ENCODE results near the gene IFNAR1. TPM values are rescaled to one million over a fixed set of nuclear protein-coding genes. Genes with fewer than 3 reads are reported as not detected.
A peak's percentile ranks its signal among the peaks of the same experiment; 100 is the strongest.

Gene IFNAR1
- total RNA-seq = 10 to 100 TPM; 35.7 to 36.3 TPM

DNA sequence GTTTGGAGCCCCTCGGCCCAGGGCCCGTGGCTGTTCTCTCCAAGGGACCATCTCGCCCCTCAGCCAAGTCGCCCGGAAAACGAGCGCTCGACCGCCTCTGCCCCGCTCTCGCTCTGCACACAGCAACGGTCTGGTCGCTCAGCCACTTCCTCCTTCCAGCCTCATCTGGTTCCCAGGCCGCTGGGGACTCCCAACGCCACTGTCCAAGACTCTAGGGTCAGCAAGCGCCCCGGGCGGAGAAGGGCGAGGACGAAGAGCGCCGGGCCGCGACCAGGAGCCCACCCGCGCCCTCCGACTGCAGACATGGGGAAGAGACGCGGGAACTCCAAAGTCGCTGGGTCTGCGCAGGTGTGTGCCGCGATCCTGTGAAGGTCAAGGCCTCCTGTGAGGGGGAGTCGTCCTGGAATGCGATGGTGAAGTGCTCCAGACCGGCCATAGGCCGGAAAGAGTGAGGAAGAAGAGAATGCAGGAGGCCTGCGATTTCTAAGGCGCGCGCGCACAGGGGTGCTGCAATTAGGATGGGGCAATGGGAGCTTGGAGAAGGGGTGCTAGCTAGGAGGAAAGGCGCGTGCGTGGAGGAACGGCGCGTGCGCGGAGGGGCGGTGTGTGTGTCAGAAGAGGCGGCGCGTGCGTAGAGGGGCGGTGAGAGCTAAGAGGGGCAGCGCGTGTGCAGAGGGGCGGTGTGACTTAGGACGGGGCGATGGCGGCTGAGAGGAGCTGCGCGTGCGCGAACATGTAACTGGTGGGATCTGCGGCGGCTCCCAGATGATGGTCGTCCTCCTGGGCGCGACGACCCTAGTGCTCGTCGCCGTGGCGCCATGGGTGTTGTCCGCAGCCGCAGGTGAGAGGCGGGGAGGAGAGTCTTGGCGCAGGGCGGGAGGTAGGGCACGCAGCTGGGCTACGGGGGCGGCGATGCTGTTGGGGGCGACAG lies at the start of gene IFNAR1:
Gene IFNAR1 (plus strand): TSS at position 680 of the 931 bp plus-strand sequence. CDS start 86 bp downstream, at position 766.
- DNase-seq (peak; percentile 98), ATAC-seq (ENCODE audit: low read depth) (peak; percentile 97)
- H3K36me3 Mint-ChIP-seq = no peaks in the 10 kb centered on the region
- POLR2A ChIA-PET = interaction anchor here (0.6 to 2.0 kb wide), 20 partner anchors 12 to 640 kb away, joined by 3 to 50 read pairs (median 6); partner anchors contain the start of genes IL10RB, PAXBP1 and TMEM50B
- no peak within 1 kb of the TSS for H3K4me3 Mint-ChIP-seq
- H3K27me3 Mint-ChIP-seq = peaks cover 7% of the 10 kb centered on the region
- H3K9me3 Mint-ChIP-seq = no peaks in the 10 kb centered on the region
- H3K4me1 Mint-ChIP-seq = peaks cover 19% of the 10 kb centered on the region
- H3K27ac Mint-ChIP-seq = no peak within 1 kb of the TSS

DNA sequence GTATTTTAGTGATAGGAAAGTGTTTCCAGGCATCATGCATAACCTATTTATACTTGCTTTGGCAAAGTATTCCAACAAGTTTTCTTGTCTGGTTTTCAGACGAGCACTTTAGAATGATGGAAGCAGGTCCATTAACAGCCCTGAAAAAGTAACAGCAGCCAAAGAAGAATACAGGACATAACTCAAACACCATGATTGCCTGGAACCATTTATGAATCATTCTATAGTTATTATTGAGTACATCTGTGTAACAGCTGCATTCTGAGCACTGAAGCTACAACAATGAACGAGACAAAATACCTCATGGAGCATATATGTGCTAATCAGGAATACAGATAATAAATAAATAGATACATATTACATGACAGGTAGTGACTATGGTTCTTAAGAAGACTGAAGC lies 46.0 kb upstream of the IFNAR1 start:
- POLR2A ChIA-PET = no interaction called here
- Mint-ChIP-seq H3K27me3 (no peaks in the 10 kb centered on the region), H3K4me3 (no peak overlapping the region), H3K4me1 (peaks cover 2% of the 10 kb centered on the region), H3K9me3 (peaks cover 2% of the 10 kb centered on the region), H3K27ac (no peak overlapping the region), H3K36me3 (peaks cover 63% of the 10 kb centered on the region)
- ATAC-seq (ENCODE audit: low read depth) (no peak), DNase-seq (no peak)

DNA sequence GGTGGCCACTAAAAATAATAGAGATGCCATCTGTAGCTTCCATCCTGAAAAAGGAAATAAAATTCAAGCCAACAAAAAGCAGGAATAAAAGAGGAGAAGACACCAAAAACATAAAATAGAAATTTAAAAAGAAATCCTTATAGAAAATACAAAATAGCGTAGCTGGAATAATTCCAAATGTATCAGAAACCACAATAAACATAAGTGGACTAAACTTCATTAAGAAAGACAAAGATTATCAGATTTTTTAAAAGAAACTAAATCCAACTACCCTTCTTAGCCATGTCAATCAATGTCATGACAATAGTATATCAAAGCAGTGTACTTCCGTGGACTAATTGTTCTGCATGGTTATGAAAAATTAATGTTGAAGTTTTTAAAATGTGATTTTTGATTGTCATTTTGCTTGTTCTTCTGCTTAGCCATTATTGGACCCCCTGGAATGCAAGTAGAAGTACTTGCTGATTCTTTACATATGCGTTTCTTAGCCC lies 45.4 kb upstream of the IFNAR1 start:
- no peak overlapping the region for H3K4me3 Mint-ChIP-seq
- POLR2A ChIA-PET = interaction anchor here (1.1 kb wide), 1 partner anchor 201 kb away, joined by 4 read pairs; the partner anchor contains the start of gene TMEM50B
- H3K27ac Mint-ChIP-seq = no peak overlapping the region
- DNase-seq = no peak
- H3K36me3 Mint-ChIP-seq = peaks cover 63% of the 10 kb centered on the region
- peaks cover 2% of the 10 kb centered on the region for H3K4me1 Mint-ChIP-seq
- H3K27me3 Mint-ChIP-seq = no peaks in the 10 kb centered on the region
- peaks cover 2% of the 10 kb centered on the region for H3K9me3 Mint-ChIP-seq
- ATAC-seq (ENCODE audit: low read depth) = no peak

DNA sequence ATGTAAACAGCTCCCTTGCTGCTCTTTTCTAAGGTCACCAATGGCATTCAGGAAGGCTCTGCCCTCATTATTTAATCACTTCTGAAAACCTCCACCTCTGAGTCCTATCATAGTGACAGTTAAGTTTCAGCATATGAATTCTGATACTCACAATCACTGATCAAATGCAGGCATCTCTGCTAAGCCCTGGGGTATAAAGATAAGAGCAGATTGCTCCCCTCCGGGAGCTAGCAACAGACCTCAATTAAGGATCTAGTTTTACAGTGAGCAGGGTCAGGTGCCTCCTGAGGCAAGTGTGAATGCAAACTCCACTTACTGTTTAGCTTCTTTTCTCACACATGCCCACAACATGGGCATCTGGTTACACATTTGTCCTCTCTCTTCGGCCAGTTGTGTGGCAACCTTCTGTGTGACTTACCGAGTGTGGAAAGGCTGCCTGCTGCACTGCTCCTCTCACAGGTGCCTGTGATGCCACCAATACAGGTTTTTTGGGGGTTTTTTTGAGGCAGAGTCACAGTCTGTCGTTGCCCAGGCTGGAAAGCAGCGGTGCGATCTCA lies 43.6 kb upstream of the IFNAR1 start:
- H3K36me3 Mint-ChIP-seq = peaks cover 65% of the 10 kb centered on the region
- no peak for DNase-seq
- H3K27me3 Mint-ChIP-seq = no peaks in the 10 kb centered on the region
- POLR2A ChIA-PET = interaction anchor here (1.3 kb wide), 1 partner anchor 13 kb away, joined by 3 read pairs; no protein-coding TSS in a partner anchor
- H3K9me3 Mint-ChIP-seq = peaks cover 2% of the 10 kb centered on the region
- peaks cover 2% of the 10 kb centered on the region for H3K4me1 Mint-ChIP-seq
- H3K4me3 Mint-ChIP-seq = no peak overlapping the region
- no peak for ATAC-seq (ENCODE audit: low read depth)
- no peak overlapping the region for H3K27ac Mint-ChIP-seq

DNA sequence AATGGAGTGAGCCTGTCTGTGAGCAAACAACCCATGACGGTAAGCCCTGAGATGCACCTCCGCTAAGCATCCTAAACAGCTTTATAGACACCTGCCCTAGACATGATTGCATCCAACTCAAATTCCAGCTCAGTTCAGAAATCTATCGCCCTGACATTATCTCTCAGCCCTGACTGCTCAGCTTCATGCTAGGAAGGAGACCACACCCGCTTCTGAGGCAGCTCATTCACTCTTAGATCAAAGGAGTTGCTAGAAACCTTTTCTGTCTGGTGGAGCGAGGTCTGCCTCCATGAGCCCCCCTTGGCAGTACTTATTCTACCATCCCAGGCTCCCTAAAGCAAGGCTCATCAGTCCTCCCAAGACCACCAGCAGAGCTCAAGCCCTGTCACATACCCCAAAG lies 41.6 kb upstream of the IFNAR1 start:
- H3K4me3 Mint-ChIP-seq = no peak overlapping the region
- H3K36me3 Mint-ChIP-seq = peaks cover 57% of the 10 kb centered on the region
- H3K27ac Mint-ChIP-seq = no peak overlapping the region
- no peaks in the 10 kb centered on the region for H3K27me3 Mint-ChIP-seq
- DNase-seq (no peak), ATAC-seq (ENCODE audit: low read depth) (no peak)
- H3K9me3 Mint-ChIP-seq = no peaks in the 10 kb centered on the region
- POLR2A ChIA-PET = interaction anchor here (0.7 kb wide), 1 partner anchor 17 kb away, joined by 5 read pairs; no protein-coding TSS in a partner anchor
- no peaks in the 10 kb centered on the region for H3K4me1 Mint-ChIP-seq

DNA sequence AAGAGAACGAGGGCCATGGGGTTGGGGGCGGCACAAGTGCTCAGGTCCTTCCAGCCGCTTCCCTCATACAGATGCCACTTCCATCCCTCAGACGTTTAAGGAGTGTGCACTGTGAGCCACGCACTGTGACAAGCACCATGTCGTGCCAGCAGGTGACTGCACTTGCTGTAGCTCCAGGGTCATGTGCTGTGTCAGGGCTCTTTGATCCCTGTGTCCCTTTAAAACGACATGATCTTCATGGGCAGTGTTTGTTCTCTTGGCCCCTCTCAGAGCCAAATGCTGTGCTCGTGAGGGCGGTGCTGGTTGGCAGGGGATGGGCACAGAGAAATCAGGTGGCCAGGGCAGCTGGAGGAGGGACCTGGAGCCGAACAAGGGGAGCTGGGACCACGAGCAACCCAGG lies 38.7 kb upstream of the IFNAR1 start:
- Mint-ChIP-seq H3K27me3 (no peaks in the 10 kb centered on the region), H3K27ac (no peak overlapping the region), H3K4me3 (no peak overlapping the region), H3K4me1 (no peaks in the 10 kb centered on the region), H3K9me3 (no peaks in the 10 kb centered on the region), H3K36me3 (peaks cover 45% of the 10 kb centered on the region)
- POLR2A ChIA-PET = interaction anchor here (0.9 kb wide), 1 partner anchor 20 kb away, joined by 3 read pairs; the partner anchor contains the start of gene IL10RB
- DNase-seq = no peak
- ATAC-seq (ENCODE audit: low read depth) = no peak

DNA sequence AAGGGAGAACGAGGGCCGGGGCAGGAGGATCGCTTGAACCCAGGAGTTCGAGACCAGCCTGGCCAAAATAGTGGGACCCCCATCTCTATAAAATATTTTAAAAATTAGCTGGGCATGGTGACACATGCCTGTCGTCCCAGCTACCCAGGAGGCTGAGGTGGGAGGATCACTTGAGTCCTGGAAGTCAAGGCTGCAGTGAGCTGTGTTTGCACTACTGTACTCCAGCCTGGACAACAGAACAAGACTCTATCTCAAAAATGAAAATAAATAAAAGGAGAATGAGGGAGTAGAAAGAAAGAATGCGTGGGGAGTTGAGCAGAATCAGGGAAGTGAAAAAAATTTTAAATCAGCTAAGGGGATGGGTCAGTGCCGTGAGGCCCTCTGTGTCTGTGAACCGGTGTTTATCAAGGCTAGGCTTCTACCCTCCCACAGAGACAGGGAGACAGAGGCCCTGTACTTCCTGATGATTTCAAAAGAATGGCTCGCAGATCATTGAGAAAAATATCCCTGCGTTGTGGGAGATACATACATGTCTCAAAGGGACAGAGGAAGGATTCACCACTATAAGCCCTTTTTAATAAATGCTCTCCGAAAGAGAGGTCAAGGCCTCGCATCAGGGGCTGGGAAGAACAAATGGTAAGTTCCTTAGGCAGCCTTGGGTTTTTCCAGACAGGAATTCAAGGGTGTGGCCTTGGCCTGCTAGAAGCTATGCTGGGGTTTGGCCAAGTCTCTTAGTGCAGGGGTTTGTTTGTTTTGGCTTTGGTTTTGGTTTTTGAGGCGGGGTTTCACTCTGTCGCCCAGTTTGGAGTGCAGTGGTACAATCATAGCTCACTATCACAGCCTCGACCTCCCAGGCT lies 37.9 kb upstream of the IFNAR1 start:
- Mint-ChIP-seq H3K36me3 (peaks cover 42% of the 10 kb centered on the region), H3K27ac (no peak overlapping the region), H3K4me3 (no peak overlapping the region), H3K4me1 (no peaks in the 10 kb centered on the region), H3K9me3 (no peaks in the 10 kb centered on the region), H3K27me3 (no peaks in the 10 kb centered on the region)
- no peak for DNase-seq
- POLR2A ChIA-PET = interaction anchor here (0.9 kb wide), 1 partner anchor 20 kb away, joined by 3 read pairs; the partner anchor contains the start of gene IL10RB
- ATAC-seq (ENCODE audit: low read depth) = no peak

DNA sequence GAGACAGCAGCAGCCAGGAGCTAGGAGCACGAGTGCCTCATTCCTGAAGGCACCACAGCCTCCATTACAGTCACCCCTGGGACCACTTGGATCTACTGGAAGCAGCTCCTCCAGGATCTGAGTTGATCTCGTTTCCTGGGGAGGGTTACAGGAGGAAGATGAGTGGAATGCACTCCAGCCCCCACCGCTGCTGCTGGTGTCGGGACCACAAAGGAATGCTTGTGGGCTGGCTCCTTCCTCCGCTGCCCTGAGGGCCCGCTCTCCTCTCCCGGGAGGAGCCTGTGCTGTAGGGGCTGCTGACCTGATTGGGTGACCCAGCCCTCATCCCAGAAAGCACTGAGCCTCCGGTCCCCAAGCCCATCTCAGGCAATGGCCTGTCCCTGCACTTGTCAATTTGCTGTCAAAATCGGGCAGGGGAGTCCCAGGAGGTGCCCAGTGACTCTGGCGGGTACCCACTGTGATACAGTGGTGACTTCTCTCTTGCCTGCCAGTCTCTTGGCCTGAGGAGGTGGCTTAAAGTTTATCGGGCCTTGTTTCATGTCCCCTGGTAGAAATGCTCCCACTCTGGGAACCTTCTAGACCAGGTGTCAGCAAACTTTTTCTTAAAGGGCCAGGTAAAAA lies 35.5 kb upstream of the IFNAR1 start:
- ATAC-seq (ENCODE audit: low read depth) (no peak), DNase-seq (no peak)
- Mint-ChIP-seq H3K4me1 (peaks cover 16% of the 10 kb centered on the region), H3K27ac (no peak overlapping the region), H3K27me3 (no peaks in the 10 kb centered on the region), H3K36me3 (peaks cover 42% of the 10 kb centered on the region), H3K9me3 (no peaks in the 10 kb centered on the region), H3K4me3 (no peak overlapping the region)
- POLR2A ChIA-PET = no interaction called here

DNA sequence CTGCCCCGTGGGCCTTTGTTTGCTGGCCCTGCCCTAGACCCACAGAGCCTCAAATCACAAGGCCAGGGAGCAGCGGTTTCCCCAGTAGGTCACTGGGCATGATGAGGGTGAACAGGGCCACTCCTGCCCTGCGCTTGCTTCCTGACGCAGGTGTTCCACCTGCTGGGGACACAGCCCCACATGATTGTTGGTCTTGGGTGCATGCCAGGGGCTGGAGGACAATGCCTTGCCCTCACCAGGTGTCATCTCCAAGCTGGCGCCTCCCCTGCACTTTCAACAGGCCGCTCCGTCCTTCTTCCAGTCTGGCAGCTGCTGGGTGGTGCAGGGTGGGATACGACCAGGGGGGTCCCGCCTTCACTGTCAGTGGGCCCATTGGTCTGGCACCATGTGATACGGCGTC lies 34.3 kb upstream of the IFNAR1 start:
- Mint-ChIP-seq H3K27ac (no peak overlapping the region), H3K27me3 (no peaks in the 10 kb centered on the region), H3K36me3 (peaks cover 43% of the 10 kb centered on the region), H3K4me3 (no peak overlapping the region), H3K9me3 (no peaks in the 10 kb centered on the region), H3K4me1 (peaks cover 17% of the 10 kb centered on the region)
- no peak for ATAC-seq (ENCODE audit: low read depth)
- DNase-seq = no peak
- POLR2A ChIA-PET = no interaction called here

DNA sequence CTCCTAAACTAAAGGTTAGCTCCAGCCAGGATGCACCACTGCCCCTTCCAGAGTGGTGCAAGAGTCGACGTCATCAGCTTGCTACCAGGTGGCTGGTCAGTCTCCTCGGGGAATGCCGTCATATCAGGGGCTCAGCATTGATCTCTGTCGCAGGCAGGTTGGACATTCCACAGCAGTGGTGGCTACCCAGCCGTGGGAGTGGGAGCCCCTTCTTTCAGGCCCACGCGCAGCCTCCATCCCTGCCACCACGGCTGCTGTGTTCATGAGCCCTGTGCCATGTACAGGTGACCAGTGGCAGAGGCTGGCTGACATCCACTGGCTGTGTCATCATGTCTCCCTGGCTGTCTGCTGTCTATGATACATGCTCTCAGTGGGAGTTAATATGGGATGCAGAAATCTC lies 33.1 kb upstream of the IFNAR1 start:
- Mint-ChIP-seq H3K4me1 (peaks cover 17% of the 10 kb centered on the region), H3K4me3 (no peak overlapping the region), H3K27ac (no peak overlapping the region), H3K27me3 (no peaks in the 10 kb centered on the region), H3K9me3 (no peaks in the 10 kb centered on the region), H3K36me3 (peaks cover 37% of the 10 kb centered on the region)
- POLR2A ChIA-PET = interaction anchor here (1.0 kb wide), 1 partner anchor 33 kb away, joined by 3 read pairs; the partner anchor contains the start of gene IFNAR1
- ATAC-seq (ENCODE audit: low read depth) (no peak), DNase-seq (no peak)

DNA sequence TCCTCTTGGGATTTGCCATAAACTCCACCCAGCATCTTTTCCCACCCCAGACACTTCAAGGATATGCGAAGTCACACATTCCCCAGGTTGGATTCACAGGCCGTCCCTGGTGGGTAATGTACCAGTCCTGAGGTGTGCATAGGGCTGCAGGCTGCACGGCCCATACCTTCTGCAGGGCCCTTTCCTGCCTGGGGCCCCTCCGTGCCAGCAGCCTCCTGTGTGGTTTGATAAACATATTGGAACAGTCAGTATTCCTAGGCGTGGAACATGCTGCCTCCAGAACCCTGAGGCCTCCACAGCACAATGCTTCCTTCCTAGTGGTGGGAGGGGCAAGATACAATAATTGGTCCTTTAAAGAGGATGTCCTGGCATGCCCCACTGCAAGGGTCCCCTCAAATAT lies 32.0 kb upstream of the IFNAR1 start:
- H3K4me3 Mint-ChIP-seq = no peak overlapping the region
- H3K27me3 Mint-ChIP-seq = no peaks in the 10 kb centered on the region
- H3K27ac Mint-ChIP-seq = no peak overlapping the region
- peaks cover 19% of the 10 kb centered on the region for H3K4me1 Mint-ChIP-seq
- H3K9me3 Mint-ChIP-seq = no peaks in the 10 kb centered on the region
- DNase-seq (no peak), ATAC-seq (ENCODE audit: low read depth) (no peak)
- POLR2A ChIA-PET = no interaction called here
- peaks cover 40% of the 10 kb centered on the region for H3K36me3 Mint-ChIP-seq

DNA sequence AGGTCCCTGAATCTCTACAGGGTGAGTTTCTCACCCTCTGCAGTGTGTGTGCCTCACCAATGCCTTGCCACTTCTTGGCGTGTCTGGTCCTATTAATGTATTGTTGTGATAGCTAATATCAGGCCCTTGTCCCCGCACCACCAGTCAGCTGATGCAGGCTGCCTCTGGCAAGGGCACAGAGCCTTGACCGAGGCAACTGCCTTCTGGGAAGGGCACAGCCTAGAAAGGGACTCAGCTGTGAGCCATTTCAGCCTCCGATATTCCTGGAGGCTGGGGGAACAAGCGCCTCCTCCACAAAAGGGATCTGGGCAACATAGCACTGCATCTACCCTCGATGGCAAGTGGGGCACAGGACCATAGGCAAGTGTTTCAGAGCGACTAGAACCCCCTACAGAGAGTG lies 31.6 kb upstream of the IFNAR1 start:
- H3K4me3 Mint-ChIP-seq = no peak overlapping the region
- H3K9me3 Mint-ChIP-seq = no peaks in the 10 kb centered on the region
- H3K4me1 Mint-ChIP-seq = peaks cover 19% of the 10 kb centered on the region
- H3K36me3 Mint-ChIP-seq = peaks cover 43% of the 10 kb centered on the region
- POLR2A ChIA-PET = no interaction called here
- DNase-seq = no peak
- no peak overlapping the region for H3K27ac Mint-ChIP-seq
- no peaks in the 10 kb centered on the region for H3K27me3 Mint-ChIP-seq
- no peak for ATAC-seq (ENCODE audit: low read depth)

Data from activated naive CD8-positive, alpha-beta T cell treated with anti-CD3 and anti-CD28 coated beads, Interleukin-2, amount 10 ng/mL, durations not matched to agents 7 days and 5 days (primary cell).